Stimulated activated naive CD8-positive, alpha-beta T cell treated with anti-CD3 and anti-CD28 coated beads, Interleukin-15, Interleukin-2, amounts not matched to agents 100 U/mL and 50 U/mL, for 24 hours (primary cell): Measurements from ENCODE around the gene KRT80.

ENCODE experiments used
- ATAC-seq: fragments of 150-1000 bp; cut with Tn5 transposase; one replicate; pipeline ENCODE4 v1.10.0; 2021
- DNase-seq: peaks from one replicate; pipeline ENCODE4 v3.0.0; 2021

The KRT80 gene

GRCh38 chr12:52180971-52181628, 10.7 kb downstream of the KRT80 start:
- DNase-seq (no peak), ATAC-seq (no peak)

GRCh38 chr12:52179396-52179973, 12.3 kb downstream of the KRT80 start:
- ATAC-seq: no peak
- no peak for DNase-seq

- ATAC-seq: no peak
- DNase-seq: no peak
Measured at GRCh38 chr12:52178984-52179383, 12.8 kb downstream of the KRT80 start.

DNA sequence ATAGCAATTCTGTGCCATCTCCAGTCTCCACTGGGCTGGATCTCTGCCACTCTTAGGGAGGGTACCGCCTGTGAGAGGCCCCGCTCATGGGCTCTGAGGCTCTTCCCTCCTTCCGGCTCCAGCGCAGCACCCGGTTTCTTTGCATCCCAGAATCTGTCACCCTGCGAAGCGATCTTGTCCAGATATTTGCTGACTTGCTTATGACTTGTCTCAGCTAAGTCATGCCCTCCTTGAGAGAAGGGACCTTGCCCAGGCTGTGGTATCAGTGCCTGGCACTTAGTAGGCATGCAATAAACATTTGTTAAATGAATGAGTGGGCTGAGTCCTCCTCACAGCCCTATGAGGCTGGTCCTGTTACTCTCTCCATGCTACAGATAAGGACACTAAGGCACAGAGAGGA, 13.4 kb downstream of the KRT80 start:
- DNase-seq (no peak), ATAC-seq (no peak)

GRCh38 chr12:52175371-52176350, 16.2 kb downstream of the KRT80 start:
- ATAC-seq (no peak), DNase-seq (no peak)

- no peak for DNase-seq
- ATAC-seq: no peak
Measured at GRCh38 chr12:52173526-52173925, 18.3 kb downstream of the KRT80 start.

DNA sequence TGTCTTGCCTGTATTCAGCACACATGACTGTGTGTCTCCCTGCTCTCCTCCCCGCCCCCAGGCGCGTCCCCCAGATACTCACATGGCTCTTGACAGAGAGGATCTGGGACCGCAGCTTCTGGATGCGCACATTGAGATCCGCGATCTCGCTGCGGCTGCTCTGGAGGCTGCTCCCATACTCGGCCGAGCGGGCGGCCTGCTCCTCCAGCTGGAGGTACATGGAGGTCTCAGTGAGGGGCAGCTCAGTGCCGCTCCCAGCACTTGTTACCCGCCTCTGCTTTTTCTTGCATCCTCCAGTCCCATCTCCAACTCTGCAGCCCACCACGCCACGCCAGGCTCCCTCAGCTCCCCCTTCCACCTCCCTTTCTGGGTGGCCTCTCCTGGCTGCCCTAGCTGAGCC, 18.9 kb downstream of the KRT80 start:
- ATAC-seq (no peak), DNase-seq (no peak)

- peak; percentile 46 for DNase-seq
- ATAC-seq: no peak
Measured at GRCh38 chr12:52171950-52172512, 19.8 kb downstream of the KRT80 start.

DNA sequence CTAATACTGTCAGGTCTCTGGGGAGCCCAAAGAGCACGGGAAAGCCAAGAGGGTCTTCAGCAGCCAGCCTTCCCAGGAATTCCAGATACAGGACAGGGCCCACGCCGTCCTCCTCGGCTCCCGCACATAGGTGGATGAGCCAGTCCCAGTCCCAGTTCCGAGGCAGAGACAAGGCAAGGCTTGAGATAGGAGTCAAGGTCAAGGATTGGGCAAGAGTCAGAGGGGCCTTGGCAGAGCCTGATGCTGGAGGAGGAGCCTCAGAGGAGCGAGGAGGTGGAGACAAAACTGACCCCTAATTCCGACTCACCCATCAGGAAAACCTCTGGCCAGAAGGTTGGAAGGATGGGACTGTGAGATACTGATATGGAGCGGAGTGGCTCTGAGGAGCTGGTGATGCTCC, 21.0 kb downstream of the KRT80 start:
- DNase-seq: no peak
- ATAC-seq: no peak

- DNase-seq: no peak
- no peak for ATAC-seq
Measured at GRCh38 chr12:52169886-52170285, 21.9 kb downstream of the KRT80 start.

DNA sequence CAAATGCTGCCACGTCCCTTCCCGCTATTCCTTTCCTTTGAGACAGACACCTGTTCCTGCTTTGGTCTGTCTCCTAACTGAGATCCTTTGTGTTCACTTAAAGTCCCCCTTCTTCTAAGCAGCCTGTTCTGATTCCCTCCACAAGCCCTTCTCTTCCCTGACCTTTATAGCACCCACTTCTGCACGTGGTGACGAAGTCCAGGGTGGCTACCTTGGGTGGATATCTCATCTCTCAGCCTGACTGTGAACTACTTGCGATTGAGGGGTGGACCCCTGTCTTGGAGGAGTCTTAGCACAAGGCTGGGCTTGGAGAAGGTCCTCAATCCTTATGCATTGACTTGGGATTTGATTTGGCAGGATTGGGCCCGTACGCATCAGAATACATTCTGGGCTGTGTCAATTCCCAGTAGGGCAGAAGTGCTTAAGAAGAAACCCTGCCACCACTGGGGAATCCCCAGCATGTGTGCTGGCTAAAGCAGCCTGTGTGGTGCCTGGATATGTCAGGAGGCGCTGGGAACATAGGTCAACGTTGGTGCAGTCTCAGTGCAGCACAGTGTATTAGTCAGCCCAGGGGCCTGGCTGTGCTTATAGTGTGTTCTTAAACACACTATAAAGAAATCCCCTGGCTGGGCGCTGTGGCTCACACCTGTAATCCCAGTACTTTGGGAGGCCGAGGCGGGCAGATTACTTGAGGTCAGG, 23.6 kb downstream of the KRT80 start:
- DNase-seq (no peak), ATAC-seq (peak; percentile 44)

GRCh38 chr12:52167526-52167925, 24.3 kb downstream of the KRT80 start:
- DNase-seq: no peak
- ATAC-seq: no peak

GRCh38 chr12:52166672-52167071, 25.1 kb downstream of the KRT80 start:
- ATAC-seq (no peak), DNase-seq (no peak)

GRCh38 chr12:52165096-52165855, 26.5 kb downstream of the KRT80 start:
- ATAC-seq: no peak

DNA sequence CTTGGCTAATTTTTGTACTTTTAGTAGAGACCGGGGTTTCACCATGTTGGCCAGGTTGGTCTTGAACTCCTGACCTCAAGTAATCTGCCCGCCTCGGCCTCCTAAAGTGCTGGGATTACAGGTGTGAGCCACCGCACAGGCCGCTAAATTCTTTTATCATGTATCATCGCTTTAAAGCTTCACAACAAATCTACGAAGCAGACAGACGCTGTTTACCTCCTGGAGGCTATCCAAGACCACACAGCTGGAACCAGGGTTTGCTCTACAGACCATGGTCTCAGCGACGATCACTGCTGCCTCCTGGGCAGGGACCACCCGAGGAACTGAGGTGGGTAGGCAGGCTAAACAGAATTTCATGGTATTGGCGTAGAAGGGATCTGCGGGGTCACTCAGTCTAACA, 27.2 kb downstream of the KRT80 start:
- DNase-seq: no peak
- no peak for ATAC-seq

More at GRCh38 chr12:52165096-52165855, 26.5 kb downstream of the KRT80 start:
- DNase-seq: no peak

DNA sequence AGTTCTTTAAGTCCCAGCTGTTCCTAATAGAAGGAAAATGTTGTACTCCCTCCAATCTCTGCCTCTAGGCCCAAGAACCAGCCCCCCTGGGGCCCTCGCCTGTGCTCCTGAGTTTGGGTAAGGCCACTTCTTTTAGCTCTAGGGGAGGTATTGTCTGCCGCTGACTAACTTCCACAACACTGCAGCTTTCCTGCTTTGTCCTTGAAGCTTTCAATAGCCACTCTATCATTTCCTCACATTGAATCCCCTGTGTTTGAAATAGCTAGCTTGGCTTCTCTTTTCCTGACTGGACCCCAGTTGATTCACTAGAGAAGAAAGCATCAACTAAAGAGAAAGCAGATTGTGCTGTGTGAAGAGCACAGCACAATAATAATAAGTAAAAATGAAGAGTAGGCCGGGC, 28.8 kb downstream of the KRT80 start:
- ATAC-seq: no peak

GRCh38 chr12:52160200-52160599, 31.6 kb downstream of the KRT80 start:
- no peak for ATAC-seq
- no peak for DNase-seq

More for the DNA sequence above, 28.8 kb downstream of the KRT80 start:
- DNase-seq: no peak

GRCh38 chr12:52157566-52158150, 34.2 kb downstream of the KRT80 start:
- DNase-seq: no peak
- ATAC-seq: no peak

DNA sequence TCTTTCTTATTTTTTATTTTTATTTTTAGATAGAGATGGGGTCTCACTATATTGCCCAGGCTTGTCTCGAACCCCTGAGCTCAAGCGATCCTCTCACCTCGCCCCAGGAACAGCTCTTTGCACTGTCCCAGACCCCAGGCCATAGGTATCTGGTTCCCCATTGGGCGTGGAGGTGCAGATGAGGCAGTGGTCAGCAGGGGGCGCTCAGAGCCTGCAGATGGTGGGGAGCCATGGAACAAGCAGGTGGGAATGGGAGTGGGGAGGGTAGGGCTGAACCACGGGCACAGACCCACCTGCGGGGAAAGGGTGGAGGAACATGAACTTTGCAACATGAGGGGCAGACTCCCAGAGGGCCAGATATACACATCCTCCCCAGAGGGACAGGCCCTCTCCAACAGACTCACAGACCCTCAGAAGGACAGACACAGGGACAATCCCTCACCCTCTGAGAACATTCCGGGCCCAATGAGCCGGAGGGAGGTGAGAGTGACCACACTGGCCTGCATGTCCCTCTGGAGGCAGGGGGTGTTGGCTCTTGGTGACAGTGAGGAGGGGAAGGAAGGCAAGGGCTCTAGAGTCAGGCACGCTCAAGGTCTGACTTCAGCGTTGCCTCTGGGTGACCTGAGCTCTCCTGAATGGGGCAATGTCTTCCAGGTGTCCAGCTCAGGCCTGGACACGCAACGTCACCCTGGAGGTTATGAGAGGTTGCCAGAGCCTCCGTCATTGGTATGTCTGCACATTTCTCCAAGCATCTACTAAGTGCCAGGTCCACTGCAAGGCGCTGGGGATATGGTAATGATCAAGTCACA, 34.9 kb downstream of the KRT80 start:
- ATAC-seq: peak; percentile 51
- DNase-seq: peak; percentile 81

- DNase-seq (no peak), ATAC-seq (no peak)
Measured at GRCh38 chr12:52156311-52156710, 35.5 kb downstream of the KRT80 start.
